HepG2 (cell line): ENCODE data around the gene POLR1H. TPM values are rescaled to one million over a fixed set of nuclear protein-coding genes. Genes with fewer than 3 reads are reported as not detected.

Experiments
- FOXJ3 ChIP-seq: sonication (generic); formaldehyde crosslinking; IDR thresholded peaks from 2 replicates; pipeline ENCODE4 v1.4.0; 2020; ENCODE audit warnings: missing genetic modification reagents, mild to moderate bottlenecking, borderline replicate concordance
- FUBP1 ChIP-seq: sonication (generic); formaldehyde crosslinking; IDR thresholded peaks from 2 replicates; pipeline ENCODE4 v1.5.1; 2020; ENCODE audit warnings: missing genetic modification reagents, mild to moderate bottlenecking, borderline replicate concordance
- HOMEZ ChIP-seq: IDR thresholded peaks from 2 replicates; pipeline ENCODE4 v1.6.1; 2016; ENCODE audit warnings: low read depth
- JUNB ChIP-seq: sonication (generic); formaldehyde crosslinking; IDR thresholded peaks from 2 replicates; pipeline ENCODE4 v1.8.0; 2022; ENCODE audit warnings: missing genetic modification reagents, mild to moderate bottlenecking, borderline replicate concordance
- MZF1 ChIP-seq: sonication (generic); formaldehyde crosslinking; IDR thresholded peaks from 2 replicates; pipeline ENCODE4 v1.8.1; 2023; ENCODE audit warnings: mild to moderate bottlenecking, missing genetic modification reagents, borderline replicate concordance
- PCBP1 ChIP-seq: fragments of 200-400 bp; formaldehyde crosslinking; IDR thresholded peaks from 2 replicates; pipeline ENCODE4 v1.6.1; 2017; ENCODE audit warnings: mild to moderate bottlenecking, low read depth, low read length, borderline replicate concordance
- YEATS2 ChIP-seq: sonication (generic); formaldehyde crosslinking; IDR thresholded peaks from 2 replicates; pipeline ENCODE4 v1.4.0; 2020; ENCODE audit warnings: missing genetic modification reagents, borderline replicate concordance
- ZFP36 ChIP-seq: fragments of 150-350 bp; IDR thresholded peaks from 2 replicates; pipeline ENCODE4 v1.6.1; 2018; ENCODE audit warnings: borderline replicate concordance, low read length, low read depth; ENCODE audit not compliant: partially characterized antibody
- ZFP82 ChIP-seq: sonication (generic); formaldehyde crosslinking; IDR thresholded peaks from 2 replicates; pipeline ENCODE4 v1.5.1; 2020; ENCODE audit warnings: mild to moderate bottlenecking, missing genetic modification reagents, borderline replicate concordance
- ZNF75D ChIP-seq: sonication (generic); formaldehyde crosslinking; IDR thresholded peaks from 2 replicates; pipeline ENCODE4 v1.8.1; 2023; ENCODE audit warnings: missing genetic modification reagents, mild to moderate bottlenecking, borderline replicate concordance
- polyA plus RNA-seq, 8 experiments: library from polyadenylated mRNA; depleted of rRNA in 3 of 8; stranded (reverse) in 7 of 8; unstranded in 1 of 8; fragments of >200 nt; fragmentation: Illumina TruSeq in 4 of 8; extraction: Trizol in 4 of 8; gene quantifications; 2 replicates each; pipeline versions ENCODE4 v1.2.1 to v1.2.3, GENCODE V29; 2011 to 2016; ENCODE audit warnings: low read depth in 4 of 8, missing spikeins in 1 of 8, mixed read lengths in 1 of 8; ENCODE audit not compliant: insufficient read depth in 1 of 8
- total RNA-seq, 5 experiments: library from RNA; depleted of rRNA; stranded (reverse); fragments of >200 nt; fragmentation: Illumina TruSeq; extraction: Trizol; gene quantifications; 2 replicates each; pipeline ENCODE4 v1.2.3, GENCODE V29; 2016; ENCODE audit warnings: low read depth in 1 of 5
- TF ChIP-seq, protein P1 (sequence below): sonication (generic); formaldehyde crosslinking; IDR thresholded peaks from 2 replicates; pipeline ENCODE4 v1.4.0; 2020; ENCODE audit warnings: low read depth, mild to moderate bottlenecking, missing genetic modification reagents
- TF ChIP-seq, protein P2 (sequence below): sonication (generic); formaldehyde crosslinking; IDR thresholded peaks from 2 replicates; pipeline ENCODE4 v1.4.0; 2020; ENCODE audit warnings: mild to moderate bottlenecking, missing genetic modification reagents

POLR1H gene
- total and polyA plus RNA-seq, 2 of the 13 experiments (the other 11 are each of a cell fraction or from before 2014, with no cell fraction given), result 61.4 to 79.8 TPM

- TF ChIP-seq ZNF75D (CRISPR knock-in tag) (no peak), MZF1 (CRISPR knock-in tag) (no peak), PCBP1 (0 out of 2 replicates have a peak, but pooled peaks have one; percentile 50), FOXJ3 (CRISPR knock-in tag) (peak; percentile 6; the same call in 1 of the 2 replicates), JUNB (CRISPR knock-in tag) (no peak), HOMEZ (CRISPR knock-in tag) (no peak), YEATS2 (CRISPR knock-in tag) (no peak), FUBP1 (CRISPR knock-in tag) (no peak), ZFP82 (CRISPR knock-in tag) (no peak), ZFP36 (no peak)
- TF ChIP-seq, protein P1, sequence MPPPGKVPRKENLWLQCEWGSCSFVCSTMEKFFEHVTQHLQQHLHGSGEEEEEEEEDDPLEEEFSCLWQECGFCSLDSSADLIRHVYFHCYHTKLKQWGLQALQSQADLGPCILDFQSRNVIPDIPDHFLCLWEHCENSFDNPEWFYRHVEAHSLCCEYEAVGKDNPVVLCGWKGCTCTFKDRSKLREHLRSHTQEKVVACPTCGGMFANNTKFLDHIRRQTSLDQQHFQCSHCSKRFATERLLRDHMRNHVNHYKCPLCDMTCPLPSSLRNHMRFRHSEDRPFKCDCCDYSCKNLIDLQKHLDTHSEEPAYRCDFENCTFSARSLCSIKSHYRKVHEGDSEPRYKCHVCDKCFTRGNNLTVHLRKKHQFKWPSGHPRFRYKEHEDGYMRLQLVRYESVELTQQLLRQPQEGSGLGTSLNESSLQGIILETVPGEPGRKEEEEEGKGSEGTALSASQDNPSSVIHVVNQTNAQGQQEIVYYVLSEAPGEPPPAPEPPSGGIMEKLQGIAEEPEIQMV (CRISPR knock-in tag), result no peak
- TF ChIP-seq, protein P2, sequence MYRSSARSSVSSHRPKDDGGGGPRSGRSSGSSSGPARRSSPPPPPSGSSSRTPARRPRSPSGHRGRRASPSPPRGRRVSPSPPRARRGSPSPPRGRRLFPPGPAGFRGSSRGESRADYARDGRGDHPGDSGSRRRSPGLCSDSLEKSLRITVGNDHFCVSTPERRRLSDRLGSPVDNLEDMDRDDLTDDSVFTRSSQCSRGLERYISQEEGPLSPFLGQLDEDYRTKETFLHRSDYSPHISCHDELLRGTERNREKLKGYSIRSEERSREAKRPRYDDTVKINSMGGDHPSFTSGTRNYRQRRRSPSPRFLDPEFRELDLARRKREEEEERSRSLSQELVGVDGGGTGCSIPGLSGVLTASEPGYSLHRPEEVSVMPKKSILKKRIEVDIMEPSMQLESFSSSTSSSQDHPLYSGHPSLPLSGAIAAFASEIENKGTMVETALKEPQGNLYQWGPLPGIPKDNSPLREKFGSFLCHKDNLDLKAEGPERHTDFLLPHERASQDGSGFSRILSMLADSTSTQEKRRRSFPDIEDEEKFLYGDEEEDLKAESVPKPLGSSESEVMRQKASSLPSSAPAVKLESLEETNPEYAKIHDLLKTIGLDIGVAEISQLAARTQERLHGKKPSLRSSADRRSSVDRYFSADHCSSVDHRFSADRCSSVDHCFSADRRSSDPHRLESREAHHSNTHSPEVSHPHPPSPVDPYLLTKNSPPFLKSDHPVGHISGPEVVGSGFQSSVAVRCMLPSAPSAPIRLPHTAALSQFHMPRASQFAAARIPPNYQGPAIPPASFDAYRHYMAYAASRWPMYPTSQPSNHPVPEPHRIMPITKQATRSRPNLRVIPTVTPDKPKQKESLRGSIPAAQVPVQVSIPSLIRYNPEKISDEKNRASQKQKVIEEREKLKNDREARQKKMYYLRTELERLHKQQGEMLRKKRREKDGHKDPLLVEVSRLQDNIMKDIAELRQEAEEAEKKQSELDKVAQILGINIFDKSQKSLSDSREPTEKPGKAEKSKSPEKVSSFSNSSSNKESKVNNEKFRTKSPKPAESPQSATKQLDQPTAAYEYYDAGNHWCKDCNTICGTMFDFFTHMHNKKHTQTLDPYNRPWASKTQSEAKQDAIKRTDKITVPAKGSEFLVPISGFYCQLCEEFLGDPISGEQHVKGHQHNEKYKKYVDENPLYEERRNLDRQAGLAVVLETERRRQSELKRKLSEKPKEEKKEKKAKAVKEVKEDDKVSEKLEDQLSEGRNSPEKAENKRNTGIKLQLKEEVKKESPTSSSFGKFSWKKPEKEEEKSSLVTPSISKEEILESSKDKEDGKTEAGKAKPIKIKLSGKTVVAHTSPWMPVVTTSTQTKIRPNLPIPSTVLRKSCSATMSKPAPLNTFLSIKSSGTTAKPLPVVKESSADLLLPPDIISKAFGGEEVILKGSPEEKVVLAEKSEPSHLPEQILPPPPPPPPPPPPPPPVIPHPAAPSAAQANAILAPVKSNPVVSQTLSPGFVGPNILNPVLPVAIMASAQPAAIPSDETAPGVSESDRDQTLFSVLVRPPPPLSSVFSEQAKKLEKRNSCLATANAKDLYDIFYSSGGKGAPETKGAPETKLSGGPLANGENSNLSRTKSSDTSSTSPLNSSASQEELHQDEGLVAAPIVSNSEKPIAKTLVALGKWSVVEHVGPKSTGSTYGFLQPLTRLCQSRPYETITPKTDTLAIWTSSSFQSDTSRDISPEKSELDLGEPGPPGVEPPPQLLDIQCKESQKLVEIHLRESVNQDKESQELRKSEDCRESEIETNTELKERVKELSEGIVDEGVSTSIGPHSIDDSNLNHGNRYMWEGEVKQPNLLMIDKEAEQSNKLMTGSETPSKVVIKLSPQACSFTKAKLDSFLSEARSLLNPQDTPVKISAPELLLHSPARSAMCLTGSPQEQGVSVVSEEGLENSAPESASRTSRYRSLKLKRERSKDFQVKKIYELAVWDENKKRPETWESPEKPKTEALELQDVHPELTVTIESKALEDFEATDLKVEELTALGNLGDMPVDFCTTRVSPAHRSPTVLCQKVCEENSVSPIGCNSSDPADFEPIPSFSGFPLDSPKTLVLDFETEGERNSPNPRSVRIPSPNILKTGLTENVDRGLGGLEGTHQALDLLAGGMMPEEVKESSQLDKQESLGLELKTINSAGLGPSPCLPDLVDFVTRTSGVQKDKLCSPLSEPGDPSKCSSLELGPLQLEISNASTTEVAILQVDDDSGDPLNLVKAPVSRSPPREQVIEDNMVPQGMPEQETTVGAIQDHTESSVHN (CRISPR knock-in tag), result no peak
Observed at GRCh38 chr6:30075790-30076732, 15.0 kb downstream of the POLR1H start (continued).
